K562 (cell line): ENCODE results near the gene MEIS2.

ENCODE experiments used
- L3MBTL2 ChIP-seq: fragments of 450-650 bp; IDR thresholded peaks from 2 replicates; pipeline ENCODE4 v1.6.1; 2016; ENCODE audit warnings: mild to moderate bottlenecking, moderate library complexity
- YY1 ChIP-seq, 3 experiments: IDR thresholded peaks; 2 replicates each; pipeline ENCODE4 v1.6.1; 2011; ENCODE audit warnings: low read length in 2 of 3, mild to moderate bottlenecking in 2 of 3, moderate library complexity in 2 of 3, borderline replicate concordance in 1 of 3, control low read depth in 1 of 3, low read depth in 1 of 3; ENCODE audit not compliant: insufficient read depth in 3 of 3, insufficient replicate concordance in 2 of 3, control insufficient read depth in 1 of 3, insufficient read length in 1 of 3; ENCODE audit errors: extremely low read depth in 1 of 3
- TF ChIP-seq, protein P1 (sequence below), 3 experiments: IDR thresholded peaks in 2 of 3; conservative IDR thresholded peaks in 1 of 3; 2 replicates each; pipeline ENCODE4 v1.5.1; 2011 to 2012; ENCODE audit warnings: low read length in 3 of 3, mild to moderate bottlenecking in 3 of 3, control low read depth in 2 of 3, improper control_type of control experiment in 1 of 3, inconsistent platforms in 1 of 3, low read depth in 1 of 3, mixed read lengths in 1 of 3, moderate library complexity in 1 of 3; ENCODE audit not compliant: insufficient read depth in 2 of 3

DNA sequence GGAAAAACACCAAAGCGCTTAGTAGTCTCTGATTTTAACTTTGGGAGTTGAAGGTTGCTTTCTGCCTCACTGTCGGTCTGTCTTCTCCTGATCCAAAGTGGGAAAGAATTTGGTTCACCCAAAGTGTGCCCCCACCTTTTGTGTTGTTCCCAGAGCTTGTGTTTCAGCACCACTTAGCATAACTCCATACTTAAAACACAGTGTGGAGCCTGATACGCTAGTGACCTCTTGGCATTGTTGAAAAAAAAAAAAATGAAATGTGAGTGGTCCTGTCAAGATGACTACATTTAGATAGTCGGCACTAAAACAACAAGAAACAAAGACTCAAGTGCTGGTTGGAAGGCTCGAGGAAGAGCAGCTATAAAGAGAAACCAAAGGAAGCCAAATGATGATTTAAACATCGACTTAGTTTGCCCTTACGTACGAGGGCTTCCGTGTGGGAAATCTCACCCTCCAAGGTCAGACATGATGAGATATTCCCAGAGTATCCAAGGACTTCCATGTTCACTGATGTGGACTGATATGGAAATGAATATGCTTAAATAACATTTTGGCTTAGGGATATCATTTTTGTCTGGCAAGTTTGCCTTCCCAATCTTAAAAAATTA lies 178.8 kb downstream of the MEIS2 start:
- TF ChIP-seq, protein P1, sequence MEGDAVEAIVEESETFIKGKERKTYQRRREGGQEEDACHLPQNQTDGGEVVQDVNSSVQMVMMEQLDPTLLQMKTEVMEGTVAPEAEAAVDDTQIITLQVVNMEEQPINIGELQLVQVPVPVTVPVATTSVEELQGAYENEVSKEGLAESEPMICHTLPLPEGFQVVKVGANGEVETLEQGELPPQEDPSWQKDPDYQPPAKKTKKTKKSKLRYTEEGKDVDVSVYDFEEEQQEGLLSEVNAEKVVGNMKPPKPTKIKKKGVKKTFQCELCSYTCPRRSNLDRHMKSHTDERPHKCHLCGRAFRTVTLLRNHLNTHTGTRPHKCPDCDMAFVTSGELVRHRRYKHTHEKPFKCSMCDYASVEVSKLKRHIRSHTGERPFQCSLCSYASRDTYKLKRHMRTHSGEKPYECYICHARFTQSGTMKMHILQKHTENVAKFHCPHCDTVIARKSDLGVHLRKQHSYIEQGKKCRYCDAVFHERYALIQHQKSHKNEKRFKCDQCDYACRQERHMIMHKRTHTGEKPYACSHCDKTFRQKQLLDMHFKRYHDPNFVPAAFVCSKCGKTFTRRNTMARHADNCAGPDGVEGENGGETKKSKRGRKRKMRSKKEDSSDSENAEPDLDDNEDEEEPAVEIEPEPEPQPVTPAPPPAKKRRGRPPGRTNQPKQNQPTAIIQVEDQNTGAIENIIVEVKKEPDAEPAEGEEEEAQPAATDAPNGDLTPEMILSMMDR (IDR thresholded peaks at IDR 0.05 in 2 of 3, conservative IDR thresholded peaks at IDR 0.05 in 1 of 3; ENCODE audit: insufficient read depth in 2 of 3, low read depth in 1 of 3, low read length in 3 of 3), result no peak
- no peak for TF ChIP-seq YY1 (IDR thresholded peaks at IDR 0.05; ENCODE audit: borderline replicate concordance in 1 of 3, control insufficient read depth in 1 of 3, extremely low read depth in 1 of 3, insufficient read depth in 3 of 3, insufficient read length in 1 of 3, insufficient replicate concordance in 2 of 3, low read depth in 1 of 3, low read length in 2 of 3)
- no peak for TF ChIP-seq L3MBTL2
